ENCODE data around the gene PFDN6. TPM values are rescaled to one million over a fixed set of nuclear protein-coding genes. Genes with fewer than 3 reads are reported as not detected.

Gene PFDN6
- total and polyA plus RNA-seq, 9 of the 15 experiments (the other 6 are each of a cell fraction or from before 2014, with no cell fraction given): 6.8 to 475 (median 216) TPM

DNA sequence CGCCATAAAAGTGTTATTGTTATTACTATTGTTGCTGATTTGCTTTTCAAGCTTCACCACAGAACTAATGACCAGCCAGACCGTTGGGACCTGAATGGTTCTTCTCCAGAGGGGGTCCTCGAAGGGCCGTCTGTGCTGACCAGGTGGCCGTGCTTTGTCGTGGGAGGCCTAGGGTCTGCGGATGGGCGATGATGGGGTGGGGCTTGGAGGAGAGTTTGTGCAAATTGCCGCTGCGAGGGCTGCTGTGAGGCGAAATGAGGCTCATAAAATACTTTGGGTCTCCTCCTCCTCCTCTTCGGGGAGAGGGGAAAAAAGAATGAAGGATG lies 34.2 kb downstream of the PFDN6 start:
- Histone ChIP-seq H3K4me3 (peak overlapping the region; percentile 64), H3K9ac (ENCODE audit: insufficient read depth in 1 of 2, low read depth in 2 of 2, low read length in 2 of 2) (peak overlapping the region; percentile 87 to 95), H3K4me1 (replicated peaks in 1 of 2; ENCODE audit: control insufficient read depth in 2 of 2, insufficient read depth in 2 of 2, low read length in 2 of 2) (peaks cover 37 to 49% of the 10 kb centered on the region in 2 experiments), H4K20me1 (replicated peaks; ENCODE audit: control insufficient read depth, insufficient read depth, low read length) (0 out of 2 replicates have a peak, but pooled peaks cover 3% of the 10 kb centered on the region), H3K36me3 (ENCODE audit: control insufficient read depth, insufficient read depth, low read length) (peaks cover 31% of the 10 kb centered on the region), H3K79me2 (ENCODE audit: control insufficient read depth, insufficient read depth, low read length) (peaks cover 44% of the 10 kb centered on the region), H3K27ac (ENCODE audit: extremely low read depth, low read depth, low read length) (peak overlapping the region; percentile 89), H3K9me3 (replicated peaks; ENCODE audit: control insufficient read depth, insufficient read depth, low read depth, low read length) (no peaks in the 10 kb centered on the region), H3K9me1 (ENCODE audit: control insufficient read depth, insufficient read depth, low read length) (peaks cover 3% of the 10 kb centered on the region), H3K27me3 (ENCODE audit: control insufficient read depth in 2 of 2, insufficient read depth in 2 of 2, low read length in 2 of 2) (no peaks in the 10 kb centered on the region), H3K4me2 (ENCODE audit: insufficient read depth, low read length) (peak overlapping the region; percentile 88), H2AFZ (ENCODE audit: low read depth, low read length) (peak overlapping the region; percentile 98)
- FAIRE-seq: no peak
- intact Hi-C loops (cut with micrococcal nuclease) (loop anchor here (1.0 kb wide), 1 partner anchor 22 kb away; no protein-coding TSS in a partner anchor), in situ Hi-C loops (cut with MboI) (no loop called here)
- peak in 1 of 4 experiments; percentile 35 for DNase-seq (ENCODE audit: extremely low read depth in 1 of 4, low spot score in 3 of 4)
- 3% methylated on average over 12 of the region's 12 CpGs for WGBS (ENCODE audit: insufficient coverage, low coverage, missing lambda C conversion rate)
- no TSS peak for BruUV-seq (replicated peaks)
- ATAC-seq: peak; percentile 3; the same call in 2 of the 3 replicates
- ChIA-PET CTCF (ENCODE audit: low intra/inter-chr PET ratio) (no interaction called here), POLR2A (interaction anchor here (0.6 to 1.2 kb wide), 7 partner anchors 13 to 251 kb away, joined by 3 to 4 read pairs (median 3); partner anchors contain the start of genes RPS18 and VPS52)
- TF ChIP-seq HMG20B (CRISPR knock-in tag; IDR thresholded peaks at IDR 0.05) (no peak), CHD7 (IDR thresholded peaks at IDR 0.05; ENCODE audit: low read depth, low read length) (no peak), BACH1 (tag; IDR thresholded peaks at IDR 0.05) (no peak), GATA2 (CRISPR knock-in tag; IDR thresholded peaks at IDR 0.05) (no peak), TAL1 (IDR thresholded peaks at IDR 0.05) (0 out of 2 replicates have a peak, but pooled peaks have one; percentile 3), CHD4 (IDR thresholded peaks at IDR 0.05; ENCODE audit: insufficient read depth, insufficient replicate concordance, low read depth, low read length, poor library complexity, severe bottlenecking) (no peak), CREB3 (tag; conservative IDR thresholded peaks at IDR 0.05; ENCODE audit: low read depth) (no peak), ZNF253 (CRISPR knock-in tag; conservative IDR thresholded peaks at IDR 0.05) (no peak), ZNF77 (CRISPR knock-in tag; IDR thresholded peaks at IDR 0.05) (no peak), MXI1 (IDR thresholded peaks at IDR 0.05; ENCODE audit: low read depth, low read length) (no peak), PYGO2 (tag; IDR thresholded peaks at IDR 0.05) (no peak)

Measured in K562 (cell line).